Endothelial cell of umbilical vein (primary cell): ENCODE measurements around the gene MRLN. TPM values are rescaled to one million over a fixed set of nuclear protein-coding genes. Genes with fewer than 3 reads are reported as not detected.
"Not testable (repeated sequence)": the region's sequence is repeated elsewhere in the genome, so short reads cannot be mapped to it uniquely, and the experiment has no call there.

Experiments used
- BruUV-seq: library from RNA; stranded (reverse); fragments of 400-500 nt; replicated peaks from 2 replicates; lab custom pipeline; 2021; lab: Mats Ljungman, UMichigan
- CTCF ChIA-PET: fragments of 300-600, 350-600 bp; sonication (Branson Sonifier 250); formaldehyde crosslinking; loops from one replicate; lab custom pipeline; 2021; ENCODE audit warnings: antibody characterized with exemption, inconsistent platforms; lab: Charles Lee
- POLR2A ChIA-PET: fragments of 300-600, 350-600 bp; sonication (Branson Sonifier 250); formaldehyde crosslinking; loops from one replicate; lab custom pipeline; 2021; ENCODE audit warnings: antibody characterized with exemption, inconsistent platforms; lab: Charles Lee
- DNase-seq: peaks from one replicate; pipeline ENCODE4 v3.0.0-alpha.2; 2011; ENCODE audit warnings: low read depth, low spot score
- FAIRE-seq: peaks from 2 replicates; lab custom pipeline; 2011; peaks lifted over from hg19 to GRCh38; lab: Jason Lieb, UNC
- H2AFZ ChIP-seq: 2 replicates; pipeline ENCODE4 v1.6.0; 2012; ENCODE audit warnings: low read depth, low read length, control low read depth, inconsistent platforms
- H3K27ac ChIP-seq: 2 replicates; pipeline ENCODE4 v1.5.1; 2011; ENCODE audit warnings: low read depth, mild to moderate bottlenecking, control low read depth, low read length, moderate library complexity; ENCODE audit not compliant: insufficient read depth
- H3K27me3 ChIP-seq, 2 experiments: 2 replicates each; pipeline versions ENCODE4 v1.6.0 to v1.6.1; 2011; ENCODE audit warnings: low read length in 2 of 2, mixed read lengths in 1 of 2; ENCODE audit not compliant: control insufficient read depth in 2 of 2, insufficient read depth in 2 of 2
- H3K36me3 ChIP-seq, 2 experiments: 2 replicates in 1 of 2; 3 replicates in 1 of 2; pipeline ENCODE4 v1.5.1; 2011; ENCODE audit warnings: low read length in 2 of 2, mild to moderate bottlenecking in 1 of 2, moderate library complexity in 1 of 2; ENCODE audit not compliant: control insufficient read depth in 2 of 2, insufficient read depth in 2 of 2; ENCODE audit errors: extremely low read depth in 1 of 2
- H3K4me1 ChIP-seq: 3 replicates; pipeline ENCODE4 v1.5.1; 2011; ENCODE audit warnings: mild to moderate bottlenecking, low read length; ENCODE audit not compliant: control insufficient read depth, insufficient read depth; ENCODE audit errors: extremely low read depth
- H3K4me2 ChIP-seq: 2 replicates; pipeline ENCODE4 v1.6.1; 2011; ENCODE audit warnings: low read length, control low read depth, mixed read lengths; ENCODE audit not compliant: insufficient read depth
- H3K4me3 ChIP-seq, 3 experiments: fragments of 200-600 bp in 1 of 3; sonication (generic), shearing (Covaris generic) in 1 of 3; replicated peaks in 1 of 3; 2 replicates each; pipeline ENCODE4 v1.5.1; 2011 to 2016; ENCODE audit warnings: control low read depth in 3 of 3, low read length in 3 of 3, mild to moderate bottlenecking in 2 of 3, inconsistent platforms in 1 of 3, low read depth in 1 of 3, moderate library complexity in 1 of 3; ENCODE audit not compliant: insufficient read depth in 1 of 3
- H3K79me2 ChIP-seq: 2 replicates; pipeline ENCODE4 v1.6.0; 2012; ENCODE audit warnings: low read length, inconsistent platforms; ENCODE audit not compliant: control insufficient read depth, insufficient read depth
- H3K9ac ChIP-seq: replicated peaks from 2 replicates; pipeline ENCODE3; 2011; ENCODE audit warnings: low read length, control low read depth; ENCODE audit not compliant: insufficient read depth; ENCODE audit errors: extremely low read depth
- H3K9me1 ChIP-seq: replicated peaks from 3 replicates; pipeline ENCODE4 v1.6.0; 2011; ENCODE audit warnings: mild to moderate bottlenecking, low read length; ENCODE audit not compliant: control insufficient read depth, insufficient read depth; ENCODE audit errors: extremely low read depth
- H3K9me3 ChIP-seq: replicated peaks from 2 replicates; pipeline ENCODE4 v1.5.1; 2012; ENCODE audit warnings: low read length, inconsistent platforms; ENCODE audit not compliant: control insufficient read depth, insufficient read depth
- H4K20me1 ChIP-seq: replicated peaks from 2 replicates; pipeline ENCODE3; 2011; ENCODE audit warnings: mild to moderate bottlenecking, low read length; ENCODE audit not compliant: control insufficient read depth, insufficient read depth; ENCODE audit errors: extremely low read depth
- CTCF ChIP-seq, 2 donors: IDR thresholded peaks; 1 replicate in 1 of 2; 2 replicates in 1 of 2; pipeline ENCODE4 v1.5.1; 2011; ENCODE audit warnings: low read length in 2 of 2, mild to moderate bottlenecking in 2 of 2, moderate library complexity in 2 of 2, control low read depth in 1 of 2, inconsistent platforms in 1 of 2, low read depth in 1 of 2; ENCODE audit not compliant: insufficient read depth in 1 of 2; ENCODE audit errors: extremely low read depth in 1 of 2
- FOS ChIP-seq: IDR thresholded peaks from 2 replicates; pipeline ENCODE4 v1.6.1; 2011; ENCODE audit warnings: mild to moderate bottlenecking, low read length, moderate library complexity, borderline replicate concordance; ENCODE audit not compliant: insufficient read depth
- GATA2 ChIP-seq: IDR thresholded peaks from 2 replicates; pipeline ENCODE4 v1.7.0; 2011; ENCODE audit warnings: low read depth, mild to moderate bottlenecking, moderate library complexity, mixed read lengths, low read length; ENCODE audit not compliant: insufficient read length, insufficient read depth
- JUN ChIP-seq: IDR thresholded peaks from 2 replicates; pipeline ENCODE4 v1.6.1; 2011; ENCODE audit warnings: borderline replicate concordance, low read depth; ENCODE audit not compliant: insufficient read length, insufficient read depth
- MAX ChIP-seq: IDR thresholded peaks from 2 replicates; pipeline ENCODE4 v1.6.1; 2011; ENCODE audit not compliant: insufficient read depth, insufficient read length
- MYC ChIP-seq: IDR thresholded peaks from one replicate; pipeline ENCODE4 v1.6.1; 2011; ENCODE audit warnings: mild to moderate bottlenecking, low read depth, low read length
- POLR2A ChIP-seq: IDR thresholded peaks from 2 replicates; pipeline ENCODE4 v1.6.1; 2012; ENCODE audit warnings: low read depth, mild to moderate bottlenecking, control low read depth, low read length
- POLR2AphosphoS5 ChIP-seq: IDR thresholded peaks from 2 replicates; pipeline ENCODE4 v1.6.1; 2012; ENCODE audit warnings: low read depth, mild to moderate bottlenecking, control low read depth, low read length, moderate library complexity; ENCODE audit not compliant: insufficient read depth
- dilution Hi-C: fragments of 300-500 bp; cut with MboI; formaldehyde crosslinking; loops from one replicate; pipeline ENCODE4 v1.15.0; 2019; ENCODE audit warnings: low sequenced_read_pairs; ENCODE audit not compliant: extremely low pct_ligation_motif_present
- intact Hi-C: fragments of 100-400 bp; cut with micrococcal nuclease; formaldehyde crosslinking; loops from one replicate; pipeline ENCODE4 v1.10.0; 2022
- polyA plus RNA-seq, 4 experiments: library from polyadenylated mRNA; depleted of rRNA in 3 of 4; stranded (reverse) in 3 of 4; unstranded in 1 of 4; fragments of >200 nt; gene quantifications; 2 replicates each; pipeline versions ENCODE4 v1.2.1 to v1.2.3, GENCODE V29; 2011 to 2012; ENCODE audit warnings: missing spikeins in 1 of 4
- total RNA-seq: library from RNA; stranded (reverse); gene quantifications from 2 replicates; pipeline ENCODE4 v1.2.3, GENCODE V29; 2021

MRLN gene
- total and polyA plus RNA-seq, 2 donors (not counting 3 experiments of a cell fraction or from before 2014, with no cell fraction given) = not detected

- Histone ChIP-seq H3K27me3 (no peaks in the 10 kb centered on the region), H3K4me1 (no peaks in the 10 kb centered on the region), H3K79me2 (no peaks in the 10 kb centered on the region), H2AFZ (no peak overlapping the region), H3K9ac (no peak overlapping the region), H3K9me1 (no peaks in the 10 kb centered on the region), H3K4me2 (no peak overlapping the region), H3K27ac (no peak overlapping the region), H3K4me3 (no peak overlapping the region), H3K36me3 (peaks cover 2 to 5% of the 10 kb centered on the region in 2 experiments), H3K9me3 (no peaks in the 10 kb centered on the region), H4K20me1 (no peaks in the 10 kb centered on the region)
- TF ChIP-seq MYC = no peak
- no peak for TF ChIP-seq JUN
- no peak for TF ChIP-seq FOS
- no peak for TF ChIP-seq MAX
- no peak for TF ChIP-seq GATA2
- no peak for TF ChIP-seq POLR2A
- no peak for TF ChIP-seq CTCF (IDR thresholded peaks at IDR 0.05; ENCODE audit: extremely low read depth in 1 of 2, insufficient read depth in 1 of 2, low read depth in 1 of 2, low read length in 2 of 2)
- no peak for TF ChIP-seq POLR2AphosphoS5
- no TSS peak for BruUV-seq
- intact Hi-C loops (no loop called here), dilution Hi-C loops (no loop called here)
- CTCF ChIA-PET = no interaction called here
- DNase-seq = no peak
- no peak for FAIRE-seq
- POLR2A ChIA-PET = no interaction called here
Observed at GRCh38 chr10:59791601-59792000, 38.3 kb upstream of the MRLN start.

GRCh38 chr10:59790080-59790479 lies 36.8 kb upstream of the MRLN start:
- H4K20me1 ChIP-seq, FAIRE-seq, BruUV-seq, H3K27me3 ChIP-seq, H3K79me2 ChIP-seq, H3K27ac ChIP-seq, POLR2A ChIA-PET, H3K4me1 ChIP-seq, H3K9me3 ChIP-seq, H3K9ac ChIP-seq, CTCF ChIA-PET, dilution Hi-C loops, H3K9me1 ChIP-seq, H3K36me3 ChIP-seq, H3K4me3 ChIP-seq, H2AFZ ChIP-seq, intact Hi-C loops, H3K4me2 ChIP-seq, DNase-seq: not testable (repeated sequence)

GRCh38 chr10:59788914-59789313 lies 35.7 kb upstream of the MRLN start:
- FAIRE-seq, H3K4me3 ChIP-seq, POLR2A ChIA-PET, H3K4me2 ChIP-seq, H3K79me2 ChIP-seq, H3K4me1 ChIP-seq, dilution Hi-C loops, H3K36me3 ChIP-seq, H3K9me1 ChIP-seq, CTCF ChIA-PET, H3K27me3 ChIP-seq, H3K9me3 ChIP-seq, H3K27ac ChIP-seq, intact Hi-C loops, H3K9ac ChIP-seq, BruUV-seq, DNase-seq, H2AFZ ChIP-seq, H4K20me1 ChIP-seq: not testable (repeated sequence)
